H1 (cell line): ENCODE measurements around the gene LRRC74B. TPM values are rescaled to one million over a fixed set of nuclear protein-coding genes. Genes with fewer than 3 reads are reported as not detected.

Source experiments
- BCL11A ChIP-seq, 2 experiments: IDR thresholded peaks; one replicate each; pipeline ENCODE4 v1.6.1; 2011; ENCODE audit warnings: low read depth in 2 of 2, low read length in 2 of 2, mild to moderate bottlenecking in 2 of 2
- CTBP2 ChIP-seq: IDR thresholded peaks from 2 replicates; pipeline ENCODE4 v1.7.0; 2011; ENCODE audit warnings: borderline replicate concordance, mild to moderate bottlenecking, moderate library complexity, mixed read lengths, low read length; ENCODE audit not compliant: insufficient read depth, insufficient read length
- EZH2 ChIP-seq: fragments of 200-600 bp; sonication (generic); IDR thresholded peaks from 2 replicates; pipeline ENCODE4 v1.7.1; 2012; ENCODE audit warnings: low read depth, mild to moderate bottlenecking, moderate library complexity, low read length, inconsistent platforms; ENCODE audit not compliant: severe bottlenecking
- GABPA ChIP-seq: IDR thresholded peaks from 2 replicates; pipeline ENCODE4 v1.6.1; 2011; ENCODE audit warnings: mild to moderate bottlenecking, low read length, moderate library complexity, borderline replicate concordance; ENCODE audit not compliant: insufficient read depth
- RXRA ChIP-seq: IDR thresholded peaks from 2 replicates; pipeline ENCODE4 v1.6.1; 2011; ENCODE audit warnings: low read depth, mild to moderate bottlenecking, low read length, moderate library complexity; ENCODE audit not compliant: insufficient read depth
- SIN3A ChIP-seq, 2 experiments: IDR thresholded peaks in 1 of 2; conservative IDR thresholded peaks in 1 of 2; 2 replicates each; pipeline ENCODE4 v1.6.1; 2011 to 2012; ENCODE audit warnings: low read length in 2 of 2, improper control_type of control experiment in 1 of 2, low read depth in 1 of 2, mild to moderate bottlenecking in 1 of 2
- SIRT6 ChIP-seq: IDR thresholded peaks from one replicate; pipeline ENCODE4 v1.7.1; 2012; ENCODE audit warnings: low read length, inconsistent platforms
- SP4 ChIP-seq: IDR thresholded peaks from 2 replicates; pipeline ENCODE4 v1.6.1; 2012; ENCODE audit warnings: low read length, inconsistent platforms
- polyA plus RNA-seq, 7 experiments: library from polyadenylated mRNA; depleted of rRNA in 3 of 7; stranded (reverse) in 5 of 7; unstranded in 2 of 7; fragments of >200 nt in 5 of 7; fragments of 200-250 nt in 2 of 7; gene quantifications; 1 replicate in 5 of 7; 2 replicates in 1 of 7; 4 replicates in 1 of 7; pipeline versions ENCODE4 v1.2.1 to v1.2.3, GENCODE V29; 2011 to 2013; ENCODE audit warnings: missing spikeins in 2 of 7, mixed read lengths in 2 of 7
- total RNA-seq: library from RNA; stranded (reverse); fragmentation: NEBNext Ultra II Directional; extraction: Animal tissue kit (Norgen Biotek cat#: 25700); gene quantifications from 2 replicates; pipeline ENCODE4 v1.2.1, GENCODE V29; 2021

LRRC74B gene
- total and polyA plus RNA-seq, 2 of the 8 experiments (the other 6 are each of a cell fraction or from before 2014, with no cell fraction given): not detected

GRCh38 chr22:21026783-21027692, 18.7 kb upstream of the LRRC74B start (continued):
- TF ChIP-seq CTBP2: no peak
- no peak for TF ChIP-seq SIN3A (conservative IDR thresholded peaks at IDR 0.05 in 1 of 2, IDR thresholded peaks at IDR 0.05 in 1 of 2; ENCODE audit: low read depth in 1 of 2, low read length in 2 of 2)
- TF ChIP-seq SP4: no peak
- no peak for TF ChIP-seq GABPA
- no peak for TF ChIP-seq RXRA
- no peak for TF ChIP-seq BCL11A (IDR thresholded peaks at IDR 0.05; ENCODE audit: low read depth in 2 of 2, low read length in 2 of 2)
- TF ChIP-seq EZH2: no peak
- no peak for TF ChIP-seq SIRT6
- TF ChIP-seq, all 59 proteins: peak for 0
